AG08396 (cell line): ENCODE measurements around the gene CST7.
"Not testable (repeated sequence)": the region's sequence is repeated elsewhere in the genome, so short reads cannot be mapped to it uniquely, and the experiment has no call there.

Experiments used
- DNase-seq: peaks from one replicate; pipeline ENCODE4 v3.0.0; 2012; ENCODE audit warnings: low spot score, mixed read lengths

Gene CST7

GRCh38 chr20:24948939-24949679 is at the start of gene CST7:
Gene CST7, plus strand, starts transcription at chr20:24949269. Its CDS starts 237 bp downstream, at chr20:24949506.
- DNase-seq = no peak

GRCh38 chr20:24906806-24907205 is 42.3 kb upstream of the CST7 start:
- no peak for DNase-seq

- DNase-seq = no peak
Measured at GRCh38 chr20:24908642-24909041, 40.4 kb upstream of the CST7 start.

GRCh38 chr20:24909086-24909780 is 39.8 kb upstream of the CST7 start:
- no peak for DNase-seq

- no peak for DNase-seq
Measured at GRCh38 chr20:24909861-24910260, 39.2 kb upstream of the CST7 start.

GRCh38 chr20:24910461-24910860 is 38.6 kb upstream of the CST7 start:
- no peak for DNase-seq

GRCh38 chr20:24911461-24911860 is 37.6 kb upstream of the CST7 start:
- DNase-seq = no peak

GRCh38 chr20:24912397-24913075 is 36.5 kb upstream of the CST7 start:
- no peak for DNase-seq

GRCh38 chr20:24913076-24913628 is 35.9 kb upstream of the CST7 start:
- DNase-seq = no peak

GRCh38 chr20:24914388-24915241 is 34.5 kb upstream of the CST7 start:
- DNase-seq = no peak

- DNase-seq = no peak
Measured at GRCh38 chr20:24915440-24915839, 33.6 kb upstream of the CST7 start.

GRCh38 chr20:24915892-24916291 is 33.2 kb upstream of the CST7 start:
- DNase-seq = no peak

- no peak for DNase-seq
Measured at GRCh38 chr20:24916412-24916811, 32.7 kb upstream of the CST7 start.

GRCh38 chr20:24917056-24917455 is 32.0 kb upstream of the CST7 start:
- DNase-seq = no peak

GRCh38 chr20:24917797-24918578 is 31.1 kb upstream of the CST7 start:
- peak; percentile 87 for DNase-seq

- no peak for DNase-seq
Measured at GRCh38 chr20:24918579-24919566, 30.2 kb upstream of the CST7 start.

- DNase-seq = not testable (repeated sequence)
Measured at GRCh38 chr20:24919665-24920064, 29.4 kb upstream of the CST7 start.

GRCh38 chr20:24920706-24921105 is 28.4 kb upstream of the CST7 start:
- not testable (repeated sequence) for DNase-seq

GRCh38 chr20:24929259-24929658 is 19.8 kb upstream of the CST7 start:
- not testable (repeated sequence) for DNase-seq
